Activated T-cell treated with anti-CD3 and anti-CD28 coated beads, Interleukin-2, amount 50 U/mL, for 4 hours (primary cell): ENCODE results near the gene MYO1H. TPM values are rescaled to one million over a fixed set of nuclear protein-coding genes. Genes with fewer than 3 reads are reported as not detected.
"Not testable (repeated sequence)": the region's sequence is repeated elsewhere in the genome, so short reads cannot be mapped to it uniquely, and the experiment has no call there.

Experiments
- ATAC-seq, 2 donors: fragments of 200-7000 bp; cut with Tn5 transposase; one replicate each; pipeline ENCODE4 v1.10.0; 2021
- DNase-seq: peaks from one replicate; pipeline ENCODE4 v3.0.0-alpha.2; 2020
- H3K27me3 Mint-ChIP-seq: one replicate; pipeline ENCODE4 v1.8.0; 2021; ENCODE audit warnings: low read depth, mixed read lengths
- H3K36me3 Mint-ChIP-seq: one replicate; pipeline ENCODE4 v1.8.0; 2022; ENCODE audit warnings: mixed read lengths; ENCODE audit not compliant: insufficient read depth
- H3K4me1 Mint-ChIP-seq: one replicate; pipeline ENCODE4 v1.8.0; 2021; ENCODE audit warnings: low read depth, mixed read lengths
- H3K4me3 Mint-ChIP-seq: one replicate; pipeline ENCODE4 v1.8.0; 2021; ENCODE audit warnings: mild to moderate bottlenecking, moderate library complexity, mixed read lengths
- H3K9me3 Mint-ChIP-seq: one replicate; pipeline ENCODE4 v1.8.0; 2021; ENCODE audit warnings: mixed read lengths
- total RNA-seq, 3 donors: library from RNA; stranded (reverse); gene quantifications; one replicate each; pipeline ENCODE4 v1.2.1, GENCODE V29; 2021

Gene MYO1H
- total RNA-seq, 3 donors from 2014 or later: not detected

DNA sequence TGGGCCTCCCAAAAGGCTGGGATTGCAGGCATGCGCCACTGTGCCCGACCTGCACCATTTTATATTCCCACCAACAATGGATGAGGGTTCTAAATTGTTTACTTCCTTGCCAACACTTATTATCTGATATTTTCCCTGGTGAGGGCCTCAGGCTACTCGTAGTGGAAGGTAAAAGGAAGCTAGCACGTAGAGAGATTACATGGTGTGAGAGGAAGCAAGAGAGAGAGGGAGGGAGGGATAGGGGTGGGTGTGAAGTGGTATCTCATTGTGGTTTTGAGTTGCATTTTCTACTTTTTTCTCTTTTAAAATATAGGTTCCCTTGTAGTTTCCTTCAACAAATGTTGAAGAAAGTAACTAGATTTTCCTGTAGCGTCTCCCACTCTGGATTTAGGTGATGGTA, 30.9 kb downstream of the MYO1H start:
- H3K4me1 Mint-ChIP-seq: no peaks in the 10 kb centered on the region
- DNase-seq (no peak), ATAC-seq (no peak)
- H3K9me3 Mint-ChIP-seq: no peaks in the 10 kb centered on the region
- no peak overlapping the region for H3K4me3 Mint-ChIP-seq
- peaks cover 23% of the 10 kb centered on the region for H3K27me3 Mint-ChIP-seq
- no peaks in the 10 kb centered on the region for H3K36me3 Mint-ChIP-seq

DNA sequence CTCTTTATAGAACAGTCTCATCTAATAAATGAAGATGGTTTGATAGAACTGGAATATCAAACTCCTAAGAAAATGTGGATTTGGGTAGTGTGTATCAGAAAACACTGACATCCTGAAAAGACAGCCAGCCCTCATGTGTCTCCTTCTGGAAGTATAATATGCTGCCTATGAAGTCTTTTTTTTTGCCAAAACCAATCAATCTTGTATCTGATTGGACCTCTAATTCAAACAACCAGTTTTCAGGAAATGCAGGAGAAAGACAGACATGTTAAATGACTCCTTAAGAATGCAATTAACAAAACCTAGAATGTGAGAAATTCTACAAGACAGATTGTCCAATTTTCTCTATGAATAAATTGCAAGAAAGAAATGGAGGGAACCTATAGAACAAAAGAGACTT, 34.3 kb downstream of the MYO1H start:
- H3K9me3 Mint-ChIP-seq: no peaks in the 10 kb centered on the region
- no peaks in the 10 kb centered on the region for H3K4me1 Mint-ChIP-seq
- ATAC-seq (no peak), DNase-seq (no peak)
- H3K27me3 Mint-ChIP-seq: peaks cover 19% of the 10 kb centered on the region
- H3K4me3 Mint-ChIP-seq: no peak overlapping the region
- H3K36me3 Mint-ChIP-seq: no peaks in the 10 kb centered on the region

DNA sequence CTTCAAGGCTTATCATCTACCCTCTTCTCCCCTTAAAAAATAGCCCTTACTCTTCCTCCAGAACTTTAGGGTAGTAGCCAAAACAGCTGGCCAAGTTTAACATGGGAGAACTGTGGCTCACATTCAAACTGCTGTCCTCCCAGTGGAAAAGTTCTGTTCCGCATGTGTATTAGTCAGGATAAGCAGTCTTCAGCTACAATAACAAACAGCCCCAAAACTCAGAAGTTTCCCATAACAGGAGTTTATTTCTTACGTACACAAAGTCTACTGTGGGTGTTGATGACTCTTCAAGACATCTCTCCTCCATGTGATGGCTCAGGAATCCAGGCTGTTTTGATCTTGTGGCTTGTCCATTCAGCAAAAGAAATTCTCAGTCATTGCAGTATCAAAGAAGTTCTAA, 35.5 kb downstream of the MYO1H start:
- Mint-ChIP-seq H3K4me3 (no peak overlapping the region), H3K36me3 (no peaks in the 10 kb centered on the region), H3K4me1 (no peaks in the 10 kb centered on the region), H3K27me3 (peaks cover 22% of the 10 kb centered on the region), H3K9me3 (peaks cover 8% of the 10 kb centered on the region)
- ATAC-seq (no peak), DNase-seq (no peak)

DNA sequence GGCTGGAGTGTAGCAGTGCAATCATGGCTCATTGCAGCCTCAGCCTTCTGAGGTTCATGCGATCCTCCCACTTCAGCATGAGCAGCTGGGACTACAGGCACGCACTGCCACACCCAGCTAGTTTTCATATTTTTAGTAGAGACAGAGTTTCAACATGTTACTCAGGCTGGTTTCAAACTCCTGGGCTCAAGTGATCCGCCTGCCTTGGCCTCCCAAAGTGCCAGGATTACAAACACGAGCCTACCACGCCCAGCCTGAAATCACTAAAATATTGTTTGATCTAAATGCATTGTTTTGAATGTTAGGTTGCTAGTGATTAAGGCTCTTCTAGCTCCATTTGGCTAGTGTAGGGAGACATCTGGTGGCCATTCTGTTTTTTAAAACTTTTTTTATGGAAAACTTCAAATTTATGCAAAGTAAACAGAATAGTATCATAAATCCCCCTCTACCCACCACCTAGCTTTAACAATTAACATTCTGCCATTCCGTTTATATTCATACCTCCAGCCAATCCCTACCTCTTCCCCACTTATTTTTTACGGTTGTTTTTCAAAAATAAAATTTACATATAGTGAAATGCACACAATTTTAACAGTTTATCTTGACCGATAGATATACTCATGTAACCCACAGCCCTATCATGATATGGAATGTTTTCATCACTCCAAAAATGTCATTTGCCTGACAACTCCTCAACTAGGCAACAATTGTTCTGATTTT, 37.8 kb downstream of the MYO1H start:
- no peaks in the 10 kb centered on the region for H3K4me1 Mint-ChIP-seq
- peaks cover 15% of the 10 kb centered on the region for H3K27me3 Mint-ChIP-seq
- H3K36me3 Mint-ChIP-seq: no peaks in the 10 kb centered on the region
- ATAC-seq (no peak), DNase-seq (no peak)
- H3K4me3 Mint-ChIP-seq: no peak overlapping the region
- H3K9me3 Mint-ChIP-seq: peaks cover 8% of the 10 kb centered on the region

DNA sequence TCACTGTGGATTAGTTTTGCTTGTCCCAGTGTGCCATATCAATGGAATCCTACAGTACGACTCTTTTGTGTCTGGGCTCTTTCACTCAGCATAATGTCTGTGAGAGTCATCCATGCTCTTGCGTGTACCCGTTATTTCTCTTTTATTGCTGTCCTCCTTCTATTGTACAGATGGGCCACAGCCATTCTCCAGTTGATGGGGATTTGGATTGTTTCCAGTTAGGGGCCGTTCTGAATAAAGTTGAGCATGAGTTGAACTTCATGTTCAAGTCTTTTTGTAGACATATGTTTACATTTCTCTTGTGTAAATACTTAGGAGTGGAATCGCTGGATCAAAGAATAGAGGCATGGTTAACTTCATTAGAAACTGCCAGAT, 38.3 kb downstream of the MYO1H start:
- DNase-seq (no peak), ATAC-seq (no peak)
- H3K36me3 Mint-ChIP-seq: no peaks in the 10 kb centered on the region
- no peak overlapping the region for H3K4me3 Mint-ChIP-seq
- no peaks in the 10 kb centered on the region for H3K4me1 Mint-ChIP-seq
- peaks cover 17% of the 10 kb centered on the region for H3K27me3 Mint-ChIP-seq
- H3K9me3 Mint-ChIP-seq: peaks cover 8% of the 10 kb centered on the region

DNA sequence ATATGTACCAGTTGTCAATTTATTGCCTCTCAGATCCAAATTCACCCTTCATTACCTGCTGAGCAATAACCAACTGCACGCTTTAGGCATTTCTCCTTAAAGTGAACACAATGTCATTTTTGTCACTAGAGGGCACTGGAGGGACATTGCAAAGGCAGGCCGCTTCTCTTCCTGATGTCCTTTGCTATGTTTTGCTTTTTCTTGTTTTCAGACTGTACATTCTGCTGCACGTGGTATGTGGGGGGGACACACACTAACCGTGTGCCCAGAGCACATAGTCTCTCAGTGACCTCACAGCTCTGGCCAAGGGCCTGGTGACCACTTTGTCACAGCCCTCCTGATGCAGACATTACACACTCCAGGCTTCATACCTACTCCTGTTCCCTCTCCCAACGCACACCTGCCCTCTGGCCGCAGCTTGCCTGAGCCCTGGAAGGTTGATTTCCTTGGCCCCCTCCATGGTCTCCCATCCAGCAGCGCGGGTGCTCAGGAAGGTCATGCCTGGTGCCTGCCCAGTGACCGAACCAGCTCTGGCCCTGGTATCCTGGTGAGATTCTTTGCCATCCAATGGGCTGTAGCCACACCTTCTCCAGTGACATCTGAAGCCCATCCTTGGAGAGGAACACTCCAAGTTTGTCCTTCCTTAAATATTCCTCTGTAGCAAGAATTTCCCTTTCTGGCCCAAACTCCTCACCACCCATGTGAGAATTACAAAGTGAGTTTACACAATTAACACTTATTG, 39.9 kb downstream of the MYO1H start:
- H3K27me3 Mint-ChIP-seq: peaks cover 22% of the 10 kb centered on the region

DNA sequence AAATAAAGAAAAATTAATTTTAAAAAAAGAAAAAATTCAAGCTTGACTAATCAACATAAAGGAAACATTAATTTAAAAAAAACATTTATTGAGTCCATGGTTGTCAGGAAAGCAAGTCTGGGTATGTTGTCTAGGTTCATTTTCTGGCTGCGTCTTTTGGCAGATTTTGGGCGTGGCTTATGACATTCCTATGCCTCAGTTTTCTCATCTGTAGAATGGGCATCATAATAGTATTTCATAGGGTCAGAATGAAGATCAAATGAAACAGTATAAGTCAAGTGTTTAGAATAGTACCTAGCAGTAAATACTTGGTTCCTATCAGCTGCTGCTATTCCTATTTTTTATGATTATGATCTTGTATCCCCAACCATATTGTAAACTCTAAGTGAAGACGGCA, 40.5 kb downstream of the MYO1H start:
- Mint-ChIP-seq H3K4me1 (no peaks in the 10 kb centered on the region), H3K27me3 (peaks cover 26% of the 10 kb centered on the region), H3K4me3 (no peak overlapping the region), H3K36me3 (no peaks in the 10 kb centered on the region), H3K9me3 (peaks cover 8% of the 10 kb centered on the region)
- DNase-seq (no peak), ATAC-seq (no peak)

More for the DNA sequence above, 39.9 kb downstream of the MYO1H start:
- Mint-ChIP-seq H3K36me3 (no peaks in the 10 kb centered on the region), H3K4me3 (no peak overlapping the region), H3K4me1 (no peaks in the 10 kb centered on the region), H3K9me3 (peaks cover 8% of the 10 kb centered on the region)
- no peak for ATAC-seq
- DNase-seq: no peak

DNA sequence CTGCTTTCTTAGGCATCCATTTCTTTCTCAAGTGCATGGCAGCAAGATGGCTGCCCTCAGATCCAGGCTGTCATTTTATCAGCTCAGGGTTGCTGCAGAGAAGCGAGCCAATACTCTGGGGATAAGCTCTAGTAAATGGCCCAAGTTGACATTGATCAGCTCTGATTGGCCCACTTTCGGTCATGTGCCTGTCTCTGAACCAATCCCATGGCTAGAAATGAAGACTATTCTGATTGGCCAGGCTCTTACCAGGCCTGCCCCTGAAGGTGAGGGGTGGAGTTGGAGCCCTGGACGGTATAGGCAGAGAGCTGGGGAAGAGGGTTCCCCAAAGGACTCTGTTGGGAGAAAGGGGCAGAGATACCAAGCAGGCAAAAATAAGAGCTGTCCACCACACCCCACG, 41.4 kb downstream of the MYO1H start:
- no peaks in the 10 kb centered on the region for H3K36me3 Mint-ChIP-seq
- peaks cover 32% of the 10 kb centered on the region for H3K27me3 Mint-ChIP-seq
- ATAC-seq (peak; percentile 10 to 59), DNase-seq (no peak)
- H3K9me3 Mint-ChIP-seq: peaks cover 8% of the 10 kb centered on the region
- H3K4me3 Mint-ChIP-seq: no peak overlapping the region
- no peaks in the 10 kb centered on the region for H3K4me1 Mint-ChIP-seq

DNA sequence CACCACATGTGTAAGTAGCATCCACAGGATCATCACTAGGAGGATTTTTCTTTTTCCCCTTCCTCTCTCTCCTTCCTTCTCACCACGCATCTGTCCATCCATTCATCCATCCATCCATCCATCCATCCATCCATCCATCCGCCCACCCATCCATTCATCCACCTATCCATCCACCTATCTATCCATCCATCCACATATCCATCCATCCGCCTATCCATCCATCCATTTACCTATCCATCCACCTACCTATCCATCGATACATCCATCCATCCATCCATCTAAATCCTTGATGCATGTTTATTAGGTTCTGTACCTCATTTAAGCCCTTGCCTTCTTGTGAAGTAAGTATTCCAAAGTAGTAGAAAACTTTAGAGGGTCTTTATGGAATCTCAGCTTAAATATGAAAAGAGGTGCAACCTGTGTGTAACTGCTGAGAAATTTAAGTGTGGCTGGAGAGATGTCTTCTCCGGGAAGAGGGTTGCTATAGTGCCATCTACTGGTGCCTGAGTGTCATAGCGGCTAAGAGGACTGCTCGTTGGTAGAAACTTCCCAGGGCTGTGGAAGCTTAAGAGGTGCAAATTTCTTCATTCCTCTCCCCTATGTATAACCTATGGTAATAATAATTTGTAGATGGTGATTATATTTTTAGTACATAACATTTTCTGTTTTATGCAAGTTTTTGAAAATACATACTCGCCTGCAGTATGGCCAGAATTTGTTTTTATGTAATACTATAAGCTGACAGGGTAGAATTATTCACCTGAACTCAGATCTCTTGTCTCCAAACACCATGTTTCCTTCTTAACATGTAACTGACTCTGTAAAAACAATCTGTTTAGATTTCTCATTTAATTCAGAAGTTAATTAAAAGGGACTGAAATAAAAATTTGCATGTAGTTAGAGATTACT, 46.0 kb downstream of the MYO1H start:
- Mint-ChIP-seq H3K36me3 (no peaks in the 10 kb centered on the region), H3K27me3 (peaks cover 21% of the 10 kb centered on the region), H3K4me1 (no peaks in the 10 kb centered on the region), H3K9me3 (no peaks in the 10 kb centered on the region), H3K4me3 (no peak overlapping the region)
- ATAC-seq (no peak), DNase-seq (peak; percentile 10)

DNA sequence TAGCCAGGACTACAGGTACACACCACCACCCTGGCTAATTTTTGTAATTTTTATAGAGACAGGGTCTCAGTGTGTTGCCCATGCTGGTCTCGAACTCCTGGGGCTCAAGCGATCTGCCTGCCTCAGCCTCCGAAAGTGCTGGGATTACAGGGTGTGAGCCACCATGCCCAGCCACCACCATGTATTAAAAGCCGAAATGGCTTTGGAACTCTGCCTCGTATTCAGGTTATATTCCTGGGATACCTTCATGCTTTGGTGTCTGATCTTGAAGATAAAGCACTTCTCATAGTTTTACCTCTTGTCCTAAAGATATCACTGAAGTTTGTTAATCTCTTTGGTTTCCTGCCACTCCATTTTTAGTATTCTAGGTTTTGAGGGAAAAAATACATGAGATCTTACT, 47.2 kb downstream of the MYO1H start:
- Mint-ChIP-seq H3K27me3 (peaks cover 23% of the 10 kb centered on the region), H3K9me3 (no peaks in the 10 kb centered on the region), H3K4me3 (no peak overlapping the region), H3K4me1 (no peaks in the 10 kb centered on the region), H3K36me3 (no peaks in the 10 kb centered on the region)
- DNase-seq (no peak), ATAC-seq (no peak)

DNA sequence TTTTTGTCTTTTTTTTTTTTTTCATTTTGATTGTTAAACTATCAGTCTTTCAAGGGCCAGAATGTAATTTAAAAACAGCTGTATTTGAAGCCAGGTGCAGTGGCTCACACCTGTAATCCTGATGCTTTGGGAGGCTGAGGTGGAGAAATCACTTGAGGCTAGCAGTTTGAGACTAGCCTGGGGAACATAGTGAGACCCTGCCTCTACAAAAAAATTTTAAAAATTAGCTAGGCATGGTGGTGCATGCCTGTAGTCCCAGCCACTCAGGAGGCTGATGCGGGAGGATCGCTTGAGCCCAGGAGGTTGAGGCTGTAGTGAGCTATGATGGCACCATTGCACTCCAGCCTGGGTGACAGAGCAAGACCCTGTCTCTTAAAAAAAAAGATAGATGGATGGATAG, 57.1 kb downstream of the MYO1H start:
- not testable (repeated sequence) for H3K4me3 Mint-ChIP-seq, ATAC-seq, H3K4me1 Mint-ChIP-seq, H3K9me3 Mint-ChIP-seq, H3K36me3 Mint-ChIP-seq, DNase-seq
- H3K27me3 Mint-ChIP-seq: peaks cover 13% of the 10 kb centered on the region

DNA sequence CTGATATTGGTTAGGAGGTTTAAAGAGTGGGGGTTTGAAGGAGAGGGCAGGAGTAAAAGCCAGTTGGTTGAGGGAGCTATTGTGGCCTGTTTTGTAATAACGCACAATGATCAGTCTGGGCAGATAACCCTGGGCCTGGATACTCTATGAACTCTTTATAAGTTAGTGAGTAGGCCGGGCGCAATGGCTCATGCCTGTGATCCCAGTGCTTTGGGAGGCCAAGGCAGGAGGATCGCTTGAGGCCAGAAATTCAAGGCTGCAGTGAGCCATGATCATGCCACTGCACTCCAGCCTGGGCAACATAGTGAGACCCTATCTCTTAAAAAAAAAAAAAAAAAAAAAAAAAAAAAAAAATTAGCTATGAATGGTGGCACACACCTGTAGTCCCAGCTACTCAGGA, 58.4 kb downstream of the MYO1H start:
- not testable (repeated sequence) for H3K36me3 Mint-ChIP-seq, ATAC-seq, H3K4me3 Mint-ChIP-seq, H3K9me3 Mint-ChIP-seq, DNase-seq, H3K4me1 Mint-ChIP-seq
- H3K27me3 Mint-ChIP-seq: peaks cover 11% of the 10 kb centered on the region

DNA sequence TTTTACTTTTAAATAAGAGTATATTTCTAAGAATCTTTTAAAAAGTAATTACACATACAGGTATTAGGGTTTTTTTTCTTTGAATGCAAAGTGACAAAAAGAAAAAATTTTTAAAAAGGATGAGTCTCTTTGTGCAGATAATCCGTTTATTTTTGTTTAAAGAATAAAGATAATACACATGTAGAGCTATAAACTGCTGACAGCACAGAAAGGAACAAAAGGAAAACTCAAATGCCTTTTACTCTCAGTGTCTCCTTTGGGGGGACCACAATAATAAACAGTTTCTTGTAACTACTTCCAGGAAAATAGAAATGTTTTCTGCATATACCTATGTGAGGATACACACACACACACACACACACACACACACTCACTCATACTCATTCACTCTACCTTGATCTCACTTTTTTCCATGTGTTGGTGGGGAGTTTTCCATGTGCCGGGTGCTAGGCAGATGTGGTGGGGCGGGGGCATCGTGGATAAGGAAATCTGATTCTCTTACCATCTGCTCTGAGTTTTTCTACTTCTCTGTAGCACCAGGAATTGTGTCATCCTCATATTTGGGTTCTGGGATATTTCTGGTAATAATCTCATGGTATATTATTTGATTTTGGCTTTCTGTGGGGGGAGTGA, 71.3 kb downstream of the MYO1H start:
- ATAC-seq: no peak
- no peak for DNase-seq
- Mint-ChIP-seq H3K4me1 (no peaks in the 10 kb centered on the region), H3K4me3 (no peak overlapping the region), H3K27me3 (peaks cover 20% of the 10 kb centered on the region), H3K9me3 (no peaks in the 10 kb centered on the region), H3K36me3 (no peaks in the 10 kb centered on the region)
